GM20000 (cell line): Measurements from ENCODE around the gene INO80C.

Source experiments
- DNase-seq: peaks from one replicate; pipeline ENCODE4 v3.0.0; 2012; ENCODE audit warnings: low spot score
- TF ChIP-seq, protein P1 (sequence below): IDR thresholded peaks from 2 replicates; pipeline ENCODE4 v1.5.1; 2012; ENCODE audit warnings: mild to moderate bottlenecking, control low read depth; ENCODE audit errors: extremely low read depth, missing control alignments

Gene INO80C

DNA sequence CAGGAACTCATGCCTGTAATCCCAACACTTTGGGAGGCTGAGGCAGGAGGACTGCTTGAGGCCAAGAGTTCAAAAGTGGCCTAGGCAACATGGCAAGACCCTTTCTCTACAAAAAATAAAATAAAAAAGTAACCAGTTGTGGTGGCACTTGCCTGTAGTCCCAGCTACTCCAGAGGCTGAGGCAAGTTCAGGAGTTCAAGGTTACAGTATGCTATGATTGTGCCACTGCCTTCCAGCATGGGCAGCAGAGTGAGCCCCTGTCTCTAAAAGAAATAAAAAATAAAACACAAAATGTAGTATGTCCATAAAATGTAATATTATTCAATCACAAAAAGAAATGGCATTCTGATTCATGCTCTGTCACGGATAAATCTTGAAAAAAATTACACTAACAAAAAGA is 11.9 kb downstream of the INO80C start:
- no peak for DNase-seq
- TF ChIP-seq, protein P1, sequence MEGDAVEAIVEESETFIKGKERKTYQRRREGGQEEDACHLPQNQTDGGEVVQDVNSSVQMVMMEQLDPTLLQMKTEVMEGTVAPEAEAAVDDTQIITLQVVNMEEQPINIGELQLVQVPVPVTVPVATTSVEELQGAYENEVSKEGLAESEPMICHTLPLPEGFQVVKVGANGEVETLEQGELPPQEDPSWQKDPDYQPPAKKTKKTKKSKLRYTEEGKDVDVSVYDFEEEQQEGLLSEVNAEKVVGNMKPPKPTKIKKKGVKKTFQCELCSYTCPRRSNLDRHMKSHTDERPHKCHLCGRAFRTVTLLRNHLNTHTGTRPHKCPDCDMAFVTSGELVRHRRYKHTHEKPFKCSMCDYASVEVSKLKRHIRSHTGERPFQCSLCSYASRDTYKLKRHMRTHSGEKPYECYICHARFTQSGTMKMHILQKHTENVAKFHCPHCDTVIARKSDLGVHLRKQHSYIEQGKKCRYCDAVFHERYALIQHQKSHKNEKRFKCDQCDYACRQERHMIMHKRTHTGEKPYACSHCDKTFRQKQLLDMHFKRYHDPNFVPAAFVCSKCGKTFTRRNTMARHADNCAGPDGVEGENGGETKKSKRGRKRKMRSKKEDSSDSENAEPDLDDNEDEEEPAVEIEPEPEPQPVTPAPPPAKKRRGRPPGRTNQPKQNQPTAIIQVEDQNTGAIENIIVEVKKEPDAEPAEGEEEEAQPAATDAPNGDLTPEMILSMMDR, result no peak

DNA sequence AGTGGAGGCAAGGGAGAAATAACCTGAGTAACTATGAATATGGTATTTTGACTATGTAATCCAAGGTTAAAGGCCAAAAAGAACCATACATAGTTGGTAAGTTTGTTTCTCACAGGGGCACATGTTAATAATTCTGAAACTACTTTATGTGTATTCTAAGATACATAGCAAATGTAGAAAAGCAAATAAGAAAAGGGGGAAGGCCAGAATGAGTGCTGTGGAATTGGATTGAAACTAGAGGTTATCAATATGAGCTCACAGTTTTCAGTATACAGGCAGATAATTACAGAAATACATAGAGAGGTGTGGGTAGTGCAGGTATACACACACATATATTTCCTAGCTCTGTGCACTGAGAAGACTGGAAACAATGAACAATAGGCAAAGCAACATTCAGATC is 13.7 kb downstream of the INO80C start:
- DNase-seq, result peak; percentile 20
- TF ChIP-seq, protein P1, result no peak

DNA sequence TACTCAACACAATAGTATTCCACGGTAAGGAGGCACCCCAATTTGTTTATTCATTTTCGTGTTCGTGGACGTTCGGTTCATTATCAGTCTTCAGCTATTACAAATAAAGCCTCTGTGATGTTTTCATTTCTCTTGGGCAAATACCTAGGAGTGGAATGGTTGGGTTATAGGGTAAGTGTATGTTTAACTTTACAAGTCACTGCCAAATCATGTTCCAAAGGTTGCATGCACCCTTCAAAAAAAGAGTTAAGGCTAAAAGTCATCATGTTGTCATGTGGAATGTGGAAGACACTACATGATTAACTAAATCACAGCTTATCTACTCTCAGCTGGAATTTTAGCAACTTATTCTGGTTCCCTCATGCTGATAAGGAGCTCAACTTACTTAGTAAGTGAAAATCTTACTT is 15.8 kb downstream of the INO80C start:
- TF ChIP-seq, protein P1, result no peak
- no peak for DNase-seq

DNA sequence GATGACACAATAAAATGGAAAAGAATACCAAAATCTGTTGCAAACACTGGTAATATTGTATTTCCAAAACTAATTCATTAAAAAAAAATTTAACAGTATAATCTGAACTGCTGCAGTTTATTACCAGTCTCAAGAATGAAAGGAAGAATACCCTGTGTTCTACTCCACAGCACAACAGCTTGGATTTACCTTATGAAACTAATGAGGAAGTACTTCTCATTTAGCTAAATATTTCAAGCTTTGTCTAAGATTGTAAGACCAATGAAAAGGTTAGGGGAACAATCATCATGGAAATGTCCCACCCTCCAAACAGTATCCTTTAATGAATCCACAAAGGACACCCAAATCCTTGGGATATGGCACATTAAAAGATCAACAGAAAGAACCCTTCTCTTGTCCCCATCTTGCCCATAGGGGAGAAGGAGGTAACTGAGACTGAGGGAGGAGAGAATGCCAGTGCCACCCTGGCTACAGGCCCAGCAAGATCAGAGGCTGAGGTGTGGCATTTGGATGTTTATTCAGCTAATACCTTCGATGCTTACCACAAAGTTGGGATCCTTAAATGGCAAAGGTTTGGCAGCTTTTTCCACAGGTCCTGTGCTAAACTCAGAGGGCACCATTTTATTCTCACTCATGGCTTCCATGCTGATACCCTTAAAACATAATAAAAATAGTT is 17.7 kb downstream of the INO80C start:
- no peak for DNase-seq
- TF ChIP-seq, protein P1, result no peak

DNA sequence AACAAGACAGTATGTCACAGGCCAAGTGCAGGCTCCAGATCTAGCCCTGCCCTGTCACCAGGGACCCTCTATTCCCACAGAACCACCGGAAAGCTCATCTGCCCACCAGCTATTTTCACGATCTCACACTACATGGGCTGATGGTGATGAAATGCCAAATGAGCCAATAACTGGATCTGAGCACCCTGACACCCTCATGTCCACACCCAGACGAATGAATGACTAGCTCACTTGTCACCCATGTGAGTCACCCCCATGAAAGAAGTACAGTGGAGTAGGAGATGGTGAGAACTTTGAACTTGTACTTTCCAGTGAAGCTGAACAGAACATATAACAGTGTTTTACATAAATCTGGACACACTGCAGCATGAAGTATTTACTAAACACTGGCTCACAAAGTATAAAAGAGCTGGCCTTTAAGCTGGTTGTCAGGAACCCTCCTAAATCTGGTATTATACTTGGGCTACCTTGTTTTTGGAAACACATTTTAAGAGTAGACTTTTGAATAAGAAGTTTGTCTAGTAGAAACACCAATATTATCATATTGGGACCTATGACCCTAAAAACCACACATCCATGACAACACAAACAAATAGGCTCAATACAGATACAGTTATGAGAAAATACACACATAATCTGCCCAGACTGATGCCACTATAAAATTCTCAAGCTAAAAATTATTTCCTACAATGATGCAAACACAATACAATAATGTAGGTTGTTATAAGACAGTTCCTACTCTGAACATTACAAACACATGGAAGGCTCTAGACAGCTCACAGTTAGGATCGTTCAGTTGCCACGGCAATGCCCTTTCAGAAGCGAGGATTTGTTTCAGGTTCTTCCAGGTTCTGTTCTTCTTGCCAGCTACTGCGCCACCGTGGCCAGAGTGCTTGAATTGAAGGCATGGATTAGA is 19.0 kb downstream of the INO80C start:
- DNase-seq, result no peak
- TF ChIP-seq, protein P1, result no peak

DNA sequence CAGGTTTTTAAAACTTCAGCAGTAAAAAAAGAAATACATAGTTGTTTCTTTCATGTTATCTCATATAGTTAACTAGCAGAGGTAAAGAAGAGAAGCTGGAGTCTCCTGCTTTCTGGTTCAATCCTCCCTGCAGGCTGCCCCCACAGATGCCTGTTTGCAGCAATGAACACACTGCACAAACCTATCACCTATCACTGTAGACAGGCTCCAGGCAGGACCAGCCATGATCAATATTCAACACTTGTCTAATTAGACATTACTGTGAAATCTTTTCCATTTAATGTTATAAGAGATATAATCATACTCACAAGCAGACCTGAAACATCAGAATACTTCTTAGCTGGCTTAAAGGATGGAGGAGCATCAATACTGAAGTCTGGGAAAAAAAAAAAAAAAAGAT is 19.8 kb downstream of the INO80C start:
- TF ChIP-seq, protein P1, result no peak
- no peak for DNase-seq

DNA sequence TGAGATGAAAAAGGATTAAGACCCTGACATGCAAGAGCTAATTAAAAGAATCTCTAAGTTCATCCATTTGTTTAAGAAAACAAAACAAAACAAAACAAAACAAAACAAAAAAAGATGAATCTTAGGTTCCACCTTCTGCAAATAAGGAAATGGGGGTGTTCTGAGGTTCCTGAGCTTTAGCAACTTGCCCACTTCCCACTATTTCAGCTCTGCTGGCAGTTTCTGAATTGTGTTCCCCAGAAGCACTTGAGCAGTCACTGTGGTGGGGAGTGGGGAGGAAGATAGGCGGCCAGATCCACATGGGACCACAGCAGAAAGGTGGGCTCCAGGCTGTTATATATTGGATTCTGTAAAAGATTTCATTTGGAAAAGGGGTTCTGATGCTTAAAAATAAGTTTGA is 20.3 kb downstream of the INO80C start:
- TF ChIP-seq, protein P1, result no peak
- DNase-seq, result no peak
